Gastroesophageal sphincter (tissue), 4 donors: Measurements from ENCODE around the gene MTARC2. TPM values are rescaled to one million over a fixed set of nuclear protein-coding genes. Genes with fewer than 3 reads are reported as not detected.
A peak's percentile ranks its signal among the peaks of the same experiment; 100 is the strongest.

Experiments used
- ATAC-seq: fragments of 150-250 bp; one replicate; pipeline ENCODE4 v1.9.1; 2016; ENCODE audit warnings: mild to moderate bottlenecking, moderate library complexity
- H3K27ac ChIP-seq, 4 donors: fragments of 200-600 bp; sonication (generic) in 3 of 4; 1 replicate in 3 of 4; 2 replicates in 1 of 4; pipeline ENCODE4 v1.5.1; 2016 to 2019
- H3K27me3 ChIP-seq: fragments of 200-600 bp; sonication (generic); one replicate; pipeline ENCODE4 v1.5.1; 2019
- H3K36me3 ChIP-seq, 2 donors: fragments of 200-600 bp; sonication (generic); one replicate each; pipeline ENCODE4 v1.5.1; 2019; ENCODE audit warnings: control low read depth in 1 of 2
- H3K4me1 ChIP-seq, 3 donors: fragments of 200-600 bp; sonication (generic); 1 replicate in 2 of 3; 2 replicates in 1 of 3; pipeline ENCODE4 v1.5.1; 2016 to 2019; ENCODE audit warnings: control low read depth in 2 of 3
- H3K4me3 ChIP-seq, 2 donors: fragments of 200-600 bp; sonication (generic); one replicate each; pipeline ENCODE4 v1.5.1; 2019; ENCODE audit warnings: mild to moderate bottlenecking in 1 of 2, moderate library complexity in 1 of 2
- H3K9me3 ChIP-seq, 3 donors: fragments of 200-600 bp; sonication (generic); one replicate each; pipeline ENCODE4 v1.5.1; 2017 to 2019; ENCODE audit warnings: control low read depth in 2 of 3
- CTCF ChIP-seq, 4 experiments: fragments of 200-600 bp in 2 of 4; fragments of 450-650 bp in 2 of 4; sonication (generic) in 1 of 4; IDR thresholded peaks; one replicate each; pipeline ENCODE4 v1.5.1; 2017 to 2019; ENCODE audit warnings: antibody characterized with exemption in 4 of 4, mild to moderate bottlenecking in 2 of 4, moderate library complexity in 2 of 4
- EP300 ChIP-seq: sonication (generic); formaldehyde crosslinking; IDR thresholded peaks from one replicate; pipeline ENCODE4 v1.6.1; 2017; ENCODE audit warnings: antibody characterized with exemption, mild to moderate bottlenecking
- POLR2A ChIP-seq, 2 donors: fragments of 450-650 bp; IDR thresholded peaks; one replicate each; pipeline ENCODE4 v1.6.1; 2017; ENCODE audit warnings: antibody characterized with exemption in 2 of 2, mild to moderate bottlenecking in 2 of 2, moderate library complexity in 1 of 2
- POLR2AphosphoS5 ChIP-seq: sonication (generic); formaldehyde crosslinking; IDR thresholded peaks from one replicate; pipeline ENCODE4 v1.6.1; 2017; ENCODE audit warnings: antibody characterized with exemption
- WGBS, 2 donors: methylation state at CpG; one replicate each; pipeline ENCODE4 v1.1.5; 2018; ENCODE audit warnings: low coverage in 1 of 2; 5-methylcytosine and 5-hydroxymethylcytosine counted together
- total RNA-seq, 4 donors: library from RNA; depleted of rRNA; stranded (reverse); fragments of >200 nt; gene quantifications; one replicate each; pipeline ENCODE4 v1.1.0, GENCODE V29; 2016

MTARC2 gene
- total RNA-seq, 4 donors from 2014 or later = 13.0 to 32.5 (median 17.9) TPM

DNA sequence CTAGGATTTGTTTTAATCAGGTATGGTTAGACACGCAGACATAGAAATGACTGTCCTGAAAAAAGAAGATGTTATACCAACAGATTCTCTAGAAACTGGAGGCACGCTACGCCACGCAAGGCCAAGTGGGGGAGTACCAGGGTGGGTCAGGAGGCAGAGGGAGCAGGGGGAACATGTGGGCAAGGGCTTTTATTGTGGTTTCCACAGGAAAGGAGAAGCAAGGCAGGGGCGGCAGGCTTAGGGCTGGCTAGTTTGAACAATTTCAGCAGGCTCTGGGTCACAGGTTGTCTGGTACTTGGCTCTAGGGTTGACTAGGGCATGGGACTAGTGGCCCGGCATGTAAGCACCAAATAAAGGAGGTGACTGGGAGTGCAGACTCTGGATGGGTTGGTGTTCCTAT lies 7.2 kb downstream of the MTARC2 start:
- no peak overlapping the region for H3K4me3 ChIP-seq
- WGBS, 2 donors = 91 to 95% methylated on average over 4 to 6 of the region's 6 CpGs
- peaks cover 0 to 58% of the 10 kb centered on the region in 2 donors for H3K36me3 ChIP-seq
- no peak overlapping the region for H3K27ac ChIP-seq
- no peaks in the 10 kb centered on the region for H3K9me3 ChIP-seq
- no peaks in the 10 kb centered on the region for H3K27me3 ChIP-seq
- ATAC-seq = no peak
- H3K4me1 ChIP-seq = peaks cover 0 to 39% (median 9%) of the 10 kb centered on the region in 3 donors
- TF ChIP-seq POLR2A (IDR thresholded peaks at IDR 0.05) (no peak), POLR2AphosphoS5 (no peak), EP300 (no peak), CTCF (IDR thresholded peaks at IDR 0.05) (no peak)

DNA sequence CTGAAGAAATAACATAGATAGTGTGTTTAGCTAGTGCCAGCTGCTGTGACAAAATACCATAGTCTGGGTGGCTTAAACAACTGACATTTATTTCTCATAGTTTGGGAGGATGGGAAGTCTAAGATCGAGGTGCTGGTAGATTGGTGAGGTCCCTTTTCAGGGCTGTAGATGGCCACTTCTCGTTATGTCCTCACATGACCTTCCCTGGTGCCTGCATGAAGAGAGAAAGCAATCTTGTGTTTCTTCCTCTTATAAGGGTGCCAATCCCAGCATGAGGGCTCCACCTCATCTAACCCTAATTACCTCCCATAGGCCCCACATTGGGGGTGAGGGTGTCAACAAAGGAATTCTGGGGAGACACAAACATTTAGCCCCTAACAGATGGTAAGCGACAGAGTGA lies 9.3 kb downstream of the MTARC2 start:
- Histone ChIP-seq H3K4me3 (no peak overlapping the region), H3K4me1 (peaks cover 0 to 17% (median 0%) of the 10 kb centered on the region in 3 donors), H3K27ac (no peak overlapping the region), H3K27me3 (no peaks in the 10 kb centered on the region), H3K9me3 (no peaks in the 10 kb centered on the region), H3K36me3 (peaks cover 0 to 72% of the 10 kb centered on the region in 2 donors)
- no peak for ATAC-seq
- TF ChIP-seq POLR2A (IDR thresholded peaks at IDR 0.05) (no peak), CTCF (IDR thresholded peaks at IDR 0.05) (no peak), EP300 (no peak), POLR2AphosphoS5 (no peak)
- WGBS, 2 donors = 83% methylated on average over 1 of the region's 3 CpGs; no CpG with 5 or more reads in 1 of the 2 donors

GRCh38 chr1:220759147-220759546 lies 11.0 kb downstream of the MTARC2 start:
- 93% methylated on average over 3 of the region's 3 CpGs for WGBS, 2 donors
- Histone ChIP-seq H3K36me3 (peaks cover 0 to 87% of the 10 kb centered on the region in 2 donors), H3K27ac (no peak overlapping the region), H3K27me3 (no peaks in the 10 kb centered on the region), H3K9me3 (no peaks in the 10 kb centered on the region), H3K4me3 (no peak overlapping the region), H3K4me1 (peaks cover 0 to 2% (median 0%) of the 10 kb centered on the region in 3 donors)
- no peak for ATAC-seq
- no peak for TF ChIP-seq POLR2A (IDR thresholded peaks at IDR 0.05)
- no peak for TF ChIP-seq POLR2AphosphoS5
- no peak for TF ChIP-seq EP300
- TF ChIP-seq CTCF (IDR thresholded peaks at IDR 0.05) = no peak

GRCh38 chr1:220761688-220762427 lies 13.7 kb downstream of the MTARC2 start:
- no peak for TF ChIP-seq POLR2AphosphoS5
- TF ChIP-seq POLR2A (IDR thresholded peaks at IDR 0.05) = no peak
- no peak for TF ChIP-seq EP300
- no peak for TF ChIP-seq CTCF (IDR thresholded peaks at IDR 0.05)
- Histone ChIP-seq H3K4me3 (no peak overlapping the region), H3K36me3 (peaks cover 0 to 77% of the 10 kb centered on the region in 2 donors), H3K27me3 (no peaks in the 10 kb centered on the region), H3K9me3 (no peaks in the 10 kb centered on the region), H3K4me1 (peaks cover 0 to 9% (median 0%) of the 10 kb centered on the region in 3 donors), H3K27ac (no peak overlapping the region)
- WGBS, 2 donors = 90 to 98% methylated on average over 3 to 7 of the region's 7 CpGs
- no peak for ATAC-seq

DNA sequence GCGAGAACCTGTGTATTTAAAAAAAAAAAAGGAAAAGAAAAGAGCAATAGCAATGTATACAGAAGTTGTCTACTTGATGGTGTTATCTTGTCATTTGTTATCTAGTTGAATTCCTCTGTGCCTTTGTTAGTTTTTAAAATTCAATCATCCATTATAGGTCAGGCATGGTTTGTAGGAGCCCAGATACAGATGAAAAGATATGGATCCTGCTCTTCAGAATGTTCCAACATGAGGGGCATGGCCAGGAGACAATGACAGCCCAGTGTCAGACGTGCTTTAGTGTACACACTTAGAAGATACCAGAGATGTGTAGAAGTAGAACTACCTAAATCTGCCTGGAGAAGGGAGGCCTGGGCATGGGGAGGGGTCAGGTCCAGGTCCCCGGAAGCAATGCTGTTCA lies 16.6 kb downstream of the MTARC2 start:
- Histone ChIP-seq H3K9me3 (no peaks in the 10 kb centered on the region), H3K36me3 (peaks cover 0 to 68% of the 10 kb centered on the region in 2 donors), H3K4me1 (peaks cover 0 to 31% (median 0%) of the 10 kb centered on the region in 3 donors), H3K27me3 (no peaks in the 10 kb centered on the region), H3K4me3 (no peak overlapping the region), H3K27ac (peak overlapping the region in 1 of 4 donors; percentile 5)
- ATAC-seq = no peak
- no peak for TF ChIP-seq EP300
- 86 to 89% methylated on average over 2 to 3 of the region's 3 CpGs for WGBS, 2 donors
